ENCODE data around the gene TMED10.
A peak's percentile ranks its signal among the peaks of the same experiment; 100 is the strongest.

The TMED10 gene

GRCh38 chr14:75176142-75176820, at the start of gene TMED10:
Gene TMED10 (minus strand): TSS chr14:75176612. CDS start chr14:75176579, 33 bp downstream.
- peak; percentile 79 to 81 for DNase-seq (ENCODE audit: low read depth in 2 of 2)

- no peak for DNase-seq (ENCODE audit: low read depth in 2 of 2)
These were observed 48.1 kb upstream of the TMED10 start for GRCh38 chr14:75224561-75224960.

GRCh38 chr14:75223664-75224154, 47.3 kb upstream of the TMED10 start:
- no peak for DNase-seq (ENCODE audit: low read depth in 2 of 2)

GRCh38 chr14:75222208-75222701, 45.8 kb upstream of the TMED10 start:
- DNase-seq (ENCODE audit: low read depth in 2 of 2), result no peak

- DNase-seq (ENCODE audit: low read depth in 2 of 2), result no peak
These were observed 45.4 kb upstream of the TMED10 start for GRCh38 chr14:75221797-75222196.

GRCh38 chr14:75220156-75220555, 43.7 kb upstream of the TMED10 start:
- DNase-seq (ENCODE audit: low read depth in 2 of 2), result no peak

- no peak for DNase-seq (ENCODE audit: low read depth in 2 of 2)
These were observed 41.2 kb upstream of the TMED10 start for GRCh38 chr14:75217508-75218206.

GRCh38 chr14:75216427-75217006, 40.1 kb upstream of the TMED10 start:
- DNase-seq (ENCODE audit: low read depth in 2 of 2), result no peak

GRCh38 chr14:75215520-75215919, 39.1 kb upstream of the TMED10 start:
- no peak for DNase-seq (ENCODE audit: low read depth in 2 of 2)

- DNase-seq (ENCODE audit: low read depth in 2 of 2), result no peak
These were observed 38.1 kb upstream of the TMED10 start for GRCh38 chr14:75214558-75214957.

- no peak for DNase-seq (ENCODE audit: low read depth in 2 of 2)
These were observed 36.8 kb upstream of the TMED10 start for GRCh38 chr14:75213172-75213571.

GRCh38 chr14:75208843-75209242, 32.4 kb upstream of the TMED10 start:
- DNase-seq (ENCODE audit: low read depth in 2 of 2), result no peak

GRCh38 chr14:75206190-75206589, 29.8 kb upstream of the TMED10 start:
- DNase-seq (ENCODE audit: low read depth in 2 of 2), result no peak

- no peak for DNase-seq (ENCODE audit: low read depth in 2 of 2)
These were observed 29.2 kb upstream of the TMED10 start for GRCh38 chr14:75205591-75205990.

- DNase-seq (ENCODE audit: low read depth in 2 of 2), result no peak
These were observed 27.7 kb upstream of the TMED10 start for GRCh38 chr14:75204116-75204515.

GRCh38 chr14:75202657-75203056, 26.2 kb upstream of the TMED10 start:
- DNase-seq (ENCODE audit: low read depth in 2 of 2), result no peak

- no peak for DNase-seq (ENCODE audit: low read depth in 2 of 2)
These were observed 24.7 kb upstream of the TMED10 start for GRCh38 chr14:75201087-75201486.

- no peak for DNase-seq (ENCODE audit: low read depth in 2 of 2)
These were observed 24.0 kb upstream of the TMED10 start for GRCh38 chr14:75200451-75200850.

GRCh38 chr14:75198291-75198933, 22.0 kb upstream of the TMED10 start:
- no peak for DNase-seq (ENCODE audit: low read depth in 2 of 2)

- DNase-seq (ENCODE audit: low read depth in 2 of 2), result no peak
These were observed 20.9 kb upstream of the TMED10 start for GRCh38 chr14:75197338-75197737.

- no peak for DNase-seq (ENCODE audit: low read depth in 2 of 2)
These were observed 20.1 kb upstream of the TMED10 start for GRCh38 chr14:75196468-75196867.

GRCh38 chr14:75196064-75196463, 19.7 kb upstream of the TMED10 start:
- DNase-seq (ENCODE audit: low read depth in 2 of 2), result no peak

Data from stimulated activated CD4-positive, alpha-beta T cell treated with anti-CD3 and anti-CD28 coated beads, Interleukin-1b, Interleukin-23, amount 100 ng/mL, for 1 hour (primary cell).